ENCODE measurements around the gene TTF1.

Gene TTF1

GRCh38 chr9:132372177-132373095, 34.2 kb downstream of the TTF1 start:
- H3K9ac ChIP-seq (ENCODE audit: low read length), result no peak overlapping the region
- no peaks in the 10 kb centered on the region for H3K79me2 ChIP-seq (ENCODE audit: insufficient read depth, low read length)
- H3K9me3 ChIP-seq (ENCODE audit: low read length), result no peaks in the 10 kb centered on the region
- H3K27ac ChIP-seq (ENCODE audit: low read depth, low read length, poor library complexity, severe bottlenecking), result no peak overlapping the region
- H3K9me2 ChIP-seq (ENCODE audit: low read depth, low read length), result no peaks in the 10 kb centered on the region
- peaks cover 30% of the 10 kb centered on the region for H3K4me1 ChIP-seq (ENCODE audit: insufficient read depth, low read length, severe bottlenecking)
- H2AFZ ChIP-seq (ENCODE audit: low read length), result no peak overlapping the region
- peak overlapping the region; percentile 10; the same call in 1 of the 2 replicates for H3K4me2 ChIP-seq (ENCODE audit: low read length)
- 0 out of 2 replicates have a peak, but pooled peaks cover 5% of the 10 kb centered on the region for H3F3A ChIP-seq (ENCODE audit: insufficient read depth, low read length)
- peaks cover 21% of the 10 kb centered on the region for H3K36me3 ChIP-seq (ENCODE audit: insufficient read depth, low read length)
- no peak overlapping the region for H3K4me3 ChIP-seq (ENCODE audit: low read depth, low read length, poor library complexity, severe bottlenecking)
- H4K20me1 ChIP-seq (ENCODE audit: insufficient read depth, low read length), result no peaks in the 10 kb centered on the region
- H3K27me3 ChIP-seq (ENCODE audit: insufficient read depth, low read length), result no peaks in the 10 kb centered on the region
- TF ChIP-seq CTCF (IDR thresholded peaks at IDR 0.05; ENCODE audit: low read length) (no peak), EZH2 (IDR thresholded peaks at IDR 0.05; ENCODE audit: borderline replicate concordance, low read length) (no peak)

GRCh38 chr9:132370592-132370991, 36.0 kb downstream of the TTF1 start:
- no peaks in the 10 kb centered on the region for H3K27me3 ChIP-seq (ENCODE audit: insufficient read depth, low read length)
- H3K4me3 ChIP-seq (ENCODE audit: low read depth, low read length, poor library complexity, severe bottlenecking), result no peak overlapping the region
- no peak overlapping the region for H3K9ac ChIP-seq (ENCODE audit: low read length)
- no peak overlapping the region for H2AFZ ChIP-seq (ENCODE audit: low read length)
- no peak overlapping the region for H3K27ac ChIP-seq (ENCODE audit: low read depth, low read length, poor library complexity, severe bottlenecking)
- H3K4me1 ChIP-seq (ENCODE audit: insufficient read depth, low read length, severe bottlenecking), result peaks cover 30% of the 10 kb centered on the region
- no peak overlapping the region for H3K4me2 ChIP-seq (ENCODE audit: low read length)
- no peaks in the 10 kb centered on the region for H3K9me3 ChIP-seq (ENCODE audit: low read length)
- H3K79me2 ChIP-seq (ENCODE audit: insufficient read depth, low read length), result no peaks in the 10 kb centered on the region
- 0 out of 2 replicates have a peak, but pooled peaks cover 5% of the 10 kb centered on the region for H3F3A ChIP-seq (ENCODE audit: insufficient read depth, low read length)
- no peaks in the 10 kb centered on the region for H3K9me2 ChIP-seq (ENCODE audit: low read depth, low read length)
- no peak for TF ChIP-seq EZH2 (IDR thresholded peaks at IDR 0.05; ENCODE audit: borderline replicate concordance, low read length)
- no peak for TF ChIP-seq CTCF (IDR thresholded peaks at IDR 0.05; ENCODE audit: low read length)
- no peaks in the 10 kb centered on the region for H4K20me1 ChIP-seq (ENCODE audit: insufficient read depth, low read length)
- H3K36me3 ChIP-seq (ENCODE audit: insufficient read depth, low read length), result peaks cover 6% of the 10 kb centered on the region; the same call in 1 of the 2 replicates

- Histone ChIP-seq H4K20me1 (ENCODE audit: insufficient read depth, low read length) (no peaks in the 10 kb centered on the region), H3K9ac (ENCODE audit: low read length) (no peak overlapping the region), H3K4me3 (ENCODE audit: low read depth, low read length, poor library complexity, severe bottlenecking) (no peak overlapping the region), H2AFZ (ENCODE audit: low read length) (no peak overlapping the region), H3K4me1 (ENCODE audit: insufficient read depth, low read length, severe bottlenecking) (peaks cover 30% of the 10 kb centered on the region), H3K79me2 (ENCODE audit: insufficient read depth, low read length) (no peaks in the 10 kb centered on the region), H3K27ac (ENCODE audit: low read depth, low read length, poor library complexity, severe bottlenecking) (no peak overlapping the region), H3K4me2 (ENCODE audit: low read length) (no peak overlapping the region), H3K36me3 (ENCODE audit: insufficient read depth, low read length) (no peaks in the 10 kb centered on the region), H3F3A (ENCODE audit: insufficient read depth, low read length) (0 out of 2 replicates have a peak, but pooled peaks cover 5% of the 10 kb centered on the region), H3K9me3 (ENCODE audit: low read length) (no peaks in the 10 kb centered on the region), H3K9me2 (ENCODE audit: low read depth, low read length) (no peaks in the 10 kb centered on the region), H3K27me3 (ENCODE audit: insufficient read depth, low read length) (no peaks in the 10 kb centered on the region)
- TF ChIP-seq EZH2 (IDR thresholded peaks at IDR 0.05; ENCODE audit: borderline replicate concordance, low read length) (no peak), CTCF (IDR thresholded peaks at IDR 0.05; ENCODE audit: low read length) (no peak)
Measured at GRCh38 chr9:132369421-132369820, 37.2 kb downstream of the TTF1 start.

All from OCI-LY1 (cell line).